Neuronal stem cell (in vitro differentiated cells): ENCODE results near the gene BTAF1.

ENCODE experiments used
- DNase-seq: peaks from one replicate; pipeline ENCODE4 v3.0.0-alpha.2; 2013; ENCODE audit warnings: low spot score
- H2AFZ ChIP-seq: one replicate; pipeline ENCODE4 v1.6.1; 2013; ENCODE audit warnings: mild to moderate bottlenecking, low read length, inconsistent platforms
- H2AK5ac ChIP-seq: 2 replicates; pipeline ENCODE4 v1.6.1; 2013; ENCODE audit warnings: low read depth, mild to moderate bottlenecking, inconsistent platforms, low read length, moderate library complexity, mixed read lengths
- H2BK120ac ChIP-seq: 2 replicates; pipeline ENCODE4 v1.6.1; 2013; ENCODE audit warnings: low read depth, mild to moderate bottlenecking, inconsistent platforms, low read length, moderate library complexity, mixed read lengths
- H2BK12ac ChIP-seq: one replicate; pipeline ENCODE4 v1.6.1; 2013; ENCODE audit warnings: low read length, inconsistent platforms
- H2BK15ac ChIP-seq: 2 replicates; pipeline ENCODE4 v1.6.1; 2013; ENCODE audit warnings: mild to moderate bottlenecking, low read length, inconsistent platforms, mixed read lengths
- H2BK5ac ChIP-seq: one replicate; pipeline ENCODE4 v1.6.1; 2013; ENCODE audit warnings: inconsistent platforms, mild to moderate bottlenecking, low read length, moderate library complexity
- H3K14ac ChIP-seq: one replicate; pipeline ENCODE4 v1.6.1; 2013; ENCODE audit warnings: low read length, inconsistent platforms
- H3K18ac ChIP-seq: 2 replicates; pipeline ENCODE4 v1.6.1; 2013; ENCODE audit warnings: low read length, inconsistent platforms
- H3K23ac ChIP-seq: 2 replicates; pipeline ENCODE4 v1.6.1; 2013; ENCODE audit warnings: low read depth, mild to moderate bottlenecking, mixed read lengths, low read length, inconsistent platforms; ENCODE audit not compliant: poor library complexity
- H3K27ac ChIP-seq: replicated peaks from 3 replicates; pipeline ENCODE4 v1.5.1; 2013; ENCODE audit warnings: low read length, inconsistent platforms
- H3K27me3 ChIP-seq, 3 experiments: 2 replicates each; pipeline ENCODE4 v1.6.1; 2013; ENCODE audit warnings: low read length in 3 of 3, mild to moderate bottlenecking in 2 of 3, inconsistent platforms in 1 of 3, low read depth in 1 of 3, mixed read lengths in 1 of 3, moderate library complexity in 1 of 3; ENCODE audit not compliant: control insufficient read depth in 3 of 3, insufficient read depth in 3 of 3
- H3K36me3 ChIP-seq, 2 donors: replicated peaks in 1 of 2; 2 replicates each; pipeline ENCODE4 v1.6.1; 2013; ENCODE audit warnings: low read length in 2 of 2; ENCODE audit not compliant: control insufficient read depth in 2 of 2, insufficient read depth in 2 of 2
- H3K4ac ChIP-seq: 2 replicates; pipeline ENCODE4 v1.6.1; 2013; ENCODE audit warnings: inconsistent platforms, mild to moderate bottlenecking, low read length, moderate library complexity
- H3K4me1 ChIP-seq, 2 donors: 1 replicate in 1 of 2; 2 replicates in 1 of 2; pipeline ENCODE4 v1.6.1; 2013; ENCODE audit warnings: low read length in 2 of 2, low read depth in 1 of 2; ENCODE audit not compliant: control insufficient read depth in 2 of 2, insufficient read depth in 1 of 2
- H3K4me2 ChIP-seq: one replicate; pipeline ENCODE4 v1.6.1; 2013; ENCODE audit warnings: mild to moderate bottlenecking, low read length, inconsistent platforms; ENCODE audit not compliant: insufficient read depth, poor library complexity, severe bottlenecking
- H3K4me3 ChIP-seq, 2 donors: 2 replicates each; pipeline ENCODE4 v1.5.1; 2013; ENCODE audit warnings: low read length in 2 of 2, mild to moderate bottlenecking in 2 of 2, inconsistent platforms in 1 of 2, moderate library complexity in 1 of 2
- H3K79me1 ChIP-seq: one replicate; pipeline ENCODE4 v1.6.1; 2013; ENCODE audit warnings: low read depth, mild to moderate bottlenecking, inconsistent platforms, low read length, moderate library complexity
- H3K9ac ChIP-seq: one replicate; pipeline ENCODE4 v1.6.1; 2013; ENCODE audit warnings: mild to moderate bottlenecking, low read depth, low read length, inconsistent platforms; ENCODE audit not compliant: poor library complexity
- H3K9me3 ChIP-seq, 2 donors: replicated peaks in 1 of 2; 2 replicates each; pipeline versions ENCODE3 to v1.6.1; 2013; ENCODE audit warnings: low read length in 2 of 2, mild to moderate bottlenecking in 2 of 2, inconsistent platforms in 1 of 2, low read depth in 1 of 2, mixed read lengths in 1 of 2, moderate library complexity in 1 of 2; ENCODE audit not compliant: control insufficient read depth in 2 of 2, insufficient read depth in 1 of 2
- H4K8ac ChIP-seq: one replicate; pipeline ENCODE4 v1.6.1; 2013; ENCODE audit warnings: low read depth, mild to moderate bottlenecking, inconsistent platforms, low read length, moderate library complexity
- H4K91ac ChIP-seq: one replicate; pipeline ENCODE4 v1.6.1; 2013; ENCODE audit warnings: low read length, low read depth, mild to moderate bottlenecking, inconsistent platforms; ENCODE audit not compliant: poor library complexity
- WGBS, 2 donors: extraction: QIAGEN DNeasy Blood & Tissue Kit; methylation state at CpG; one replicate each; pipeline ENCODE4 v1.1.7; 2013; ENCODE audit warnings: missing lambda C conversion rate in 2 of 2, mixed read lengths in 1 of 2; ENCODE audit not compliant: insufficient read length in 2 of 2, insufficient replicate concordance in 1 of 2; ENCODE audit errors: extremely low coverage in 2 of 2; 5-methylcytosine and 5-hydroxymethylcytosine counted together

BTAF1 gene

DNA sequence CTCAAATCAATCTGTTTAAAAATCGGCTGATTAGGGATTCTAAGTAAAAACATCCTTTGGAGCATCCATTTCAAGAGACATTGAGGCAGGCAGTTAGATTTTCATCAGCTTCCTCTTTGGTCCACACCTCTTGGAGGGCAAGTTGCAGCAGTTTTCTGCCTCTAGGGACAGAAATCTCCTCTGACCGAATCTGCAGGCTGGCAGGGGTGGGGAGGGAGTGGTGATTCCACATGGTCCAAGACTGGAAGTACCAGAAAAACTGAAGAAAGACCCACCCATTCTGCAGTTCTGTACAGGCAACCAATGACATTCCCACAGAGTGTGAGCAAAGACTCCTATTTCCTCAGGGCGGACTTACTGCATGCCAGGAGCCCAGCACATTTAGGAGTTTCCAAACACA is 43.3 kb upstream of the BTAF1 start:
- H3K27ac ChIP-seq, result peak overlapping the region; percentile 91
- peaks cover 0 to 4% of the 10 kb centered on the region in 2 donors for H3K9me3 ChIP-seq
- no peaks in the 10 kb centered on the region for H3K79me1 ChIP-seq
- H2BK120ac ChIP-seq, result no peak overlapping the region
- H2AK5ac ChIP-seq, result peak overlapping the region; percentile 30
- no peak overlapping the region for H3K9ac ChIP-seq
- DNase-seq, result peak; percentile 31
- H3K4me2 ChIP-seq, result peak overlapping the region; percentile 29
- no peaks in the 10 kb centered on the region for H3K36me3 ChIP-seq
- no CpG with 5 or more reads among the region's 3 CpGs for WGBS, 2 donors
- H2BK12ac ChIP-seq, result no peak overlapping the region
- peak overlapping the region; percentile 67 for H3K18ac ChIP-seq
- no peak overlapping the region for H3K14ac ChIP-seq
- H2AFZ ChIP-seq, result peak overlapping the region; percentile 74
- H4K8ac ChIP-seq, result no peak overlapping the region
- no peak overlapping the region for H4K91ac ChIP-seq
- no peak overlapping the region for H2BK15ac ChIP-seq
- no peak overlapping the region for H3K23ac ChIP-seq
- H3K4me1 ChIP-seq, result peaks cover 29 to 34% of the 10 kb centered on the region in 2 donors
- peak overlapping the region; percentile 56 for H2BK5ac ChIP-seq
- H3K27me3 ChIP-seq, result no peaks in the 10 kb centered on the region
- H3K4me3 ChIP-seq, result peak overlapping the region in 1 of 2 donors; percentile 14
- no peak overlapping the region for H3K4ac ChIP-seq

DNA sequence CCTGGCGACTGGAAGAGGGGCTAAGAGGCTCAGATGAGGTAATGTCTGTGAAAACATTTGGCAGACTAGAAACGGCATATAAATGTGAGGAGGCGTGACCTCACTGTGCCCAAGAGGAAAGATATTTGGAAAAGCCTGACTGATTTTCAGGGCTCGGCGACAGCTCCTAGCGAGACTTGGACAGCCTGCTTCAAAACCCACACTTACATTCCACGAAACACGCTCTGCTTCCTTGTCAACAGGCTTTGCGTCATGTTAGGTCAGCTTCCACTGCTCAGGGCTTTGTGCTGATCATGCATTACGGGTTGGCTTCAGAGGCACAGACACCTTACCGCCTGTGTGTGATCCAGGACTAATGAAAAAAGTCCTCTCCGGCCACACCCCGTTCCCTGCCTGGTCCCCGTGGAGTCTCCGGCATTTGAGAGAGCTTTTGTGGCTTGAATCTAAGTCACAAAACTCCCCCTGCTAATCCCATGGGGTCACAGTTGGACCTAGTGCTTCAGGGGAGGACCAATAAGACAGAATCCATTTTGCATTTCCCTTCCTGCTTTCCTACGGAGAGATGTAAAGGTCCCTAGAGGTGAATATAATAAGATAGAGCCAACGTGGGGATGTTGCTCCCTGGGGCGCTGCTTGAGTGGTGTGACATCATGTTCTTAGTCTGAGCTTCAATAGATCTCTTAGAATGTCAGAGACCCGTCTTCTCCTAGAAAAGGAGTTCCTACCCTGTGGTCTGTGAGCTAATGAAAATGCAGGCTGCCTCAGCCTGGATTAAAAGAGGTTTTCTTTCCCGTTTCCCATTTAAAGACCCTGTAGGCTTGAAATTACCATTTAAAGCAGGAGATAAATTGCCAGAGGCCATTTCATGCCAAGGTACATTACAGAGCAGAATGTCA is 39.8 kb upstream of the BTAF1 start:
- H2AK5ac ChIP-seq, result peak overlapping the region; percentile 0
- H3K27ac ChIP-seq, result peak overlapping the region; percentile 84
- H2BK5ac ChIP-seq, result peak overlapping the region; percentile 66
- no peaks in the 10 kb centered on the region for H3K27me3 ChIP-seq
- no CpG with 5 or more reads among the region's 20 CpGs for WGBS, 2 donors
- peak overlapping the region; percentile 7 for H2BK120ac ChIP-seq
- peak overlapping the region; percentile 47 for H2AFZ ChIP-seq
- no peak overlapping the region for H2BK15ac ChIP-seq
- no peaks in the 10 kb centered on the region for H3K36me3 ChIP-seq
- no peak overlapping the region for H4K91ac ChIP-seq
- H3K4me3 ChIP-seq, result peak overlapping the region in 1 of 2 donors; percentile 36
- peak overlapping the region; percentile 85 for H3K9ac ChIP-seq
- H3K14ac ChIP-seq, result no peak overlapping the region
- H3K18ac ChIP-seq, result peak overlapping the region; percentile 83
- H3K79me1 ChIP-seq, result no peaks in the 10 kb centered on the region
- H4K8ac ChIP-seq, result no peak overlapping the region
- H3K4me1 ChIP-seq, result peaks cover 29 to 59% of the 10 kb centered on the region in 2 donors
- H3K9me3 ChIP-seq, result peaks cover 0 to 4% of the 10 kb centered on the region in 2 donors
- H2BK12ac ChIP-seq, result peak overlapping the region; percentile 5
- no peak overlapping the region for H3K4ac ChIP-seq
- peak overlapping the region; percentile 29 for H3K4me2 ChIP-seq
- peak; percentile 50 for DNase-seq
- H3K23ac ChIP-seq, result no peak overlapping the region

DNA sequence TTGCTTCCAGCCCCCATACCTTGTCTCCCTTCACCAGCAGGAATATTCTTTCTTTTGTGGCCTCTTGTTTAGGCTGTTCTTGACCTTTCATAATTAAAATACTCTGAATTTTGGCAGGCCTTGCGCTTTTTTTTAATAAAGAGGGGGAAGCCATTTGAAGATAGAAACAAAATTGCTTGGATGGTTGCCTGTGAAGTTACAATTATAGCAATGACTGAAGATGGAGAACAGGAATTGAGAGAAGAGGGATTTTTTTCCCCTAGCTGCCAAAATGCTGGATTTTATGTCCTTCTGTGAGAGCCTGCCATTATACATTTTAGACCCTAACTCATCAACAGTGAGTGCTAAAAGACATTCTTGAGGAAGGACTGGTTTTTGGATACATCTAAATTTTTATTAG is 39.0 kb upstream of the BTAF1 start:
- no peak overlapping the region for H2BK12ac ChIP-seq
- H4K91ac ChIP-seq, result no peak overlapping the region
- no peak overlapping the region for H3K9ac ChIP-seq
- no peak overlapping the region for H3K4me2 ChIP-seq
- no peaks in the 10 kb centered on the region for H3K79me1 ChIP-seq
- no CpG with 5 or more reads among the region's 1 CpG for WGBS, 2 donors
- H2AK5ac ChIP-seq, result no peak overlapping the region
- no peak overlapping the region for H3K14ac ChIP-seq
- H2BK15ac ChIP-seq, result no peak overlapping the region
- peak overlapping the region; percentile 83 for H3K18ac ChIP-seq
- H2AFZ ChIP-seq, result no peak overlapping the region
- peak overlapping the region; percentile 7 for H2BK120ac ChIP-seq
- DNase-seq, result no peak
- peak overlapping the region; percentile 66 for H2BK5ac ChIP-seq
- H3K27ac ChIP-seq, result peak overlapping the region; percentile 84
- H3K4me1 ChIP-seq, result peaks cover 25 to 52% of the 10 kb centered on the region in 2 donors
- H3K4ac ChIP-seq, result no peak overlapping the region
- H4K8ac ChIP-seq, result no peak overlapping the region
- H3K23ac ChIP-seq, result no peak overlapping the region
- peak overlapping the region in 1 of 2 donors; percentile 36 for H3K4me3 ChIP-seq
- H3K27me3 ChIP-seq, result no peaks in the 10 kb centered on the region
- no peaks in the 10 kb centered on the region for H3K36me3 ChIP-seq
- peaks cover 0 to 4% of the 10 kb centered on the region in 2 donors for H3K9me3 ChIP-seq

DNA sequence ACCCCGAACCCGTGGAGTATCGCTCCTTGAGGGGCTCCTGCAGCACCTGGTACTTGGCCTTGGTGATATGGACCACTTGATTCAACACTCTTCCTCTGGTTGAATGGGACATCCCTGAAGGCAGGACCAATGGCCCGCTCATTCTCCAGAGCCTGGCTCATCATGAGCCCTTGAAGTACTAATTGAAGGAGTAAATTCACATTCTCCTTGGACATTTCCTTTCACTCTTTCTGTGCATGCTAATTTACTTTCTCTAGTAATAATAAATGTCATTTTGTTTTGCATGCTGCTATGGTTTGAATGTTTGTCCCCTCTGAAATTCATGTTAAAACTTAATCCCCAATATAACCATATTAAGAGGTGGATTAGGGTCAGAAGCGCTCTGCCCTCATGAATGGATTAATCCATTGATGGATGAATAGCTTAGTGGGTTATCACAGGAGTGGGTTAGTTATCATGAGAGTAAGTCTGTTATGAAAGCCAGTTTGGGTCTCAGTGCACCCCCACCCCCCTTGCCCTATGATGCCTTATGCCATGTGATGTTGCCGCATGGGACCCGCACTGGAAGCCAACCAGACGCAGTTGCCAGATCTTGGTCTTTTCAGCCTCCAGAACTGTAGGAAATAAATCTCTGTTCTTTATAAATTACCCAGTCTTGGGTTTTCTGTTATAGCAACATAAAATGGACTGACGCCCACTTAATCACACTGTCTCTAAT is 38.0 kb upstream of the BTAF1 start:
- peaks cover 0 to 4% of the 10 kb centered on the region in 2 donors for H3K9me3 ChIP-seq
- H3K79me1 ChIP-seq, result no peaks in the 10 kb centered on the region
- H3K4me3 ChIP-seq, result no peak overlapping the region
- H3K18ac ChIP-seq, result peak overlapping the region; percentile 83
- H3K23ac ChIP-seq, result no peak overlapping the region
- no peaks in the 10 kb centered on the region for H3K36me3 ChIP-seq
- no peak overlapping the region for H3K9ac ChIP-seq
- H3K4me1 ChIP-seq, result peaks cover 25 to 48% of the 10 kb centered on the region in 2 donors
- DNase-seq, result no peak
- H3K4me2 ChIP-seq, result no peak overlapping the region
- no peak overlapping the region for H3K14ac ChIP-seq
- peak overlapping the region; percentile 1 for H2BK5ac ChIP-seq
- no peak overlapping the region for H4K8ac ChIP-seq
- H2BK15ac ChIP-seq, result no peak overlapping the region
- H3K4ac ChIP-seq, result no peak overlapping the region
- no peak overlapping the region for H2AFZ ChIP-seq
- no peaks in the 10 kb centered on the region for H3K27me3 ChIP-seq
- no peak overlapping the region for H2AK5ac ChIP-seq
- H4K91ac ChIP-seq, result no peak overlapping the region
- no CpG with 5 or more reads among the region's 9 CpGs for WGBS, 2 donors
- H2BK120ac ChIP-seq, result peak overlapping the region; percentile 40
- H3K27ac ChIP-seq, result peak overlapping the region; percentile 84
- H2BK12ac ChIP-seq, result no peak overlapping the region
